ENCODE data around the gene PCOLCE2. TPM values are rescaled to one million over a fixed set of nuclear protein-coding genes. Genes with fewer than 3 reads are reported as not detected.

The PCOLCE2 gene
- total RNA-seq, 1 donor from 2014 or later, result not detected

Other genes starting within 250 kb of the PCOLCE2 start
- gene TRPC1, start 165.0 kb downstream of the PCOLCE2 start, total RNA-seq, result 0.66 and 1.1 TPM in 2 replicates
- not detected in 2 replicates for gene PAQR9, start 74.6 kb upstream of the PCOLCE2 start, total RNA-seq
- gene U2SURP, start 112.5 kb upstream of the PCOLCE2 start, total RNA-seq, result 186 and 205 TPM in 2 replicates
- 11.3 and 11.4 TPM in 2 replicates for gene CHST2, start 230.7 kb upstream of the PCOLCE2 start, total RNA-seq

All from activated T-helper 1 cell treated with anti-CD3 and anti-CD28 coated beads, Interleukin-12 subunit alpha, Interleukin-12 subunit beta, Interleukin-2, Interleukin-4 antibody, amounts not matched to agents 30 ng/mL and 10 ng/mL and 1 ng/mL, durations not matched to agents 14 hours and 24 hours and 36 hours (primary cell).